HCT116 (cell line): Measurements from ENCODE around the gene SLC34A1. TPM values are rescaled to one million over a fixed set of nuclear protein-coding genes. Genes with fewer than 3 reads are reported as not detected.
"Not testable (repeated sequence)": the region's sequence is repeated elsewhere in the genome, so short reads cannot be mapped to it uniquely, and the experiment has no call there.

Experiments used
- ATAC-seq: fragments of 200-7000 bp; cut with Tn5 transposase; 2 replicates; pipeline ENCODE4 v1.9.1; 2020; ENCODE audit warnings: mild to moderate bottlenecking, moderate library complexity
- BruUV-seq: library from RNA; stranded (reverse); fragments of 400-500 nt; replicated peaks from 2 replicates; lab custom pipeline; 2021; lab: Mats Ljungman, UMichigan
- CTCF ChIA-PET: fragments of 300-600 bp; sonication (Branson Sonifier 250); formaldehyde crosslinking; loops from one replicate; lab custom pipeline; 2021; ENCODE audit warnings: antibody characterized with exemption; lab: Charles Lee
- POLR2A ChIA-PET: fragments of 300-600, 350-600 bp; sonication (Branson Sonifier 250); formaldehyde crosslinking; loops from one replicate; lab custom pipeline; 2021; ENCODE audit warnings: antibody characterized with exemption; lab: Charles Lee
- RAD21 ChIA-PET, 2 experiments: fragments of 300-600 bp; sonication (Branson Sonifier 250); formaldehyde crosslinking; loops; one replicate each; lab custom pipeline; 2023; ENCODE audit warnings: low total read pairs in 2 of 2; ENCODE audit not compliant: uncharacterized antibody in 2 of 2, unreplicated experiment in 2 of 2, low non-redundant PET in 1 of 2; lab: Charles Lee
- DNase-seq: peaks from one replicate; pipeline ENCODE4 v3.0.0-alpha.2; 2010; ENCODE audit warnings: low read depth, low spot score
- H2AFZ ChIP-seq: fragments of 200-600 bp; shearing (Covaris generic), sonication (generic); 2 replicates; pipeline ENCODE4 v1.6.1; 2017; ENCODE audit warnings: low read depth, mixed run types, mixed read lengths, antibody characterized with exemption, low read length; ENCODE audit not compliant: poor library complexity, severe bottlenecking
- H3K27ac ChIP-seq: 2 replicates; pipeline ENCODE4 v1.5.1; 2012; ENCODE audit warnings: low read depth, low read length
- H3K27me3 ChIP-seq: fragments of 200-600 bp; sonication (generic); 2 replicates; pipeline ENCODE4 v1.6.1; 2016; ENCODE audit warnings: mixed run types, low read length, mixed read lengths; ENCODE audit not compliant: insufficient read depth
- H3K36me3 ChIP-seq, 2 experiments: fragments of 200-500 bp in 1 of 2; fragments of 200-600 bp in 1 of 2; sonication (Bioruptor generic) in 1 of 2; sonication (generic) in 1 of 2; 2 replicates each; pipeline versions ENCODE4 v1.5.1 to v1.6.1; 2014 to 2016; ENCODE audit warnings: low read length in 2 of 2, inconsistent platforms in 1 of 2, mixed read lengths in 1 of 2, mixed run types in 1 of 2; ENCODE audit not compliant: insufficient read depth in 2 of 2, control insufficient read depth in 1 of 2
- H3K4me1 ChIP-seq, 2 experiments: fragments of 200-600 bp in 1 of 2; sonication (generic) in 1 of 2; 2 replicates each; pipeline versions ENCODE4 v1.5.1 to v1.6.1; 2012 to 2017; ENCODE audit warnings: low read length in 2 of 2, inconsistent platforms in 1 of 2, mild to moderate bottlenecking in 1 of 2, mixed read lengths in 1 of 2, mixed run types in 1 of 2, moderate library complexity in 1 of 2; ENCODE audit not compliant: insufficient read depth in 2 of 2, control insufficient read depth in 1 of 2
- H3K4me2 ChIP-seq: fragments of 200-600 bp; sonication (generic); 2 replicates; pipeline ENCODE4 v1.6.1; 2017; ENCODE audit warnings: mixed run types, low read length, mixed read lengths
- H3K4me3 ChIP-seq, 2 experiments: fragments of 200-600 bp in 1 of 2; sonication (generic) in 1 of 2; replicated peaks in 1 of 2; 2 replicates each; pipeline ENCODE4 v1.5.1; 2011 to 2016; ENCODE audit warnings: low read length in 2 of 2, control low read depth in 1 of 2, low read depth in 1 of 2, mild to moderate bottlenecking in 1 of 2, mixed read lengths in 1 of 2, mixed run types in 1 of 2
- H3K79me2 ChIP-seq: fragments of 200-600 bp; sonication (generic); 2 replicates; pipeline ENCODE4 v1.6.1; 2017; ENCODE audit warnings: mild to moderate bottlenecking, mixed run types, low read length, moderate library complexity, mixed read lengths; ENCODE audit not compliant: insufficient read depth
- H3K9ac ChIP-seq: fragments of 200-600 bp; sonication (generic); 2 replicates; pipeline ENCODE4 v1.6.1; 2016; ENCODE audit warnings: low read length, mixed read lengths
- H3K9me2 ChIP-seq: fragments of 200-600 bp; sonication (generic), shearing (Covaris generic); 2 replicates; pipeline ENCODE4 v1.6.1; 2017; ENCODE audit warnings: mixed run types, mild to moderate bottlenecking, moderate library complexity; ENCODE audit not compliant: insufficient read depth
- H3K9me3 ChIP-seq, 2 experiments: fragments of 200-500 bp in 1 of 2; fragments of 200-600 bp in 1 of 2; sonication (Bioruptor generic) in 1 of 2; sonication (generic) in 1 of 2; 2 replicates each; pipeline ENCODE4 v1.6.1; 2014 to 2017; ENCODE audit warnings: low read length in 2 of 2, mixed read lengths in 2 of 2, inconsistent platforms in 1 of 2, low read depth in 1 of 2, mild to moderate bottlenecking in 1 of 2, mixed run types in 1 of 2, moderate library complexity in 1 of 2; ENCODE audit not compliant: control insufficient read depth in 1 of 2, insufficient read depth in 1 of 2
- H4K20me1 ChIP-seq: fragments of 200-600 bp; sonication (generic), shearing (Covaris generic); 2 replicates; pipeline ENCODE4 v1.6.1; 2017; ENCODE audit warnings: mixed run types, mild to moderate bottlenecking, moderate library complexity; ENCODE audit not compliant: insufficient read depth
- CBX3 ChIP-seq: IDR thresholded peaks from 2 replicates; pipeline ENCODE4 v1.6.1; 2012; ENCODE audit warnings: low read depth
- ELF1 ChIP-seq: IDR thresholded peaks from 2 replicates; pipeline ENCODE4 v1.6.1; 2012; ENCODE audit warnings: low read depth, borderline replicate concordance
- JUND ChIP-seq: IDR thresholded peaks from 2 replicates; pipeline ENCODE4 v1.6.1; 2012
- POLR2A ChIP-seq: IDR thresholded peaks from 2 replicates; pipeline ENCODE4 v1.7.0; 2011; ENCODE audit warnings: borderline replicate concordance; ENCODE audit not compliant: insufficient read depth, insufficient read length; ENCODE audit errors: extremely low read depth
- SP1 ChIP-seq: IDR thresholded peaks from 2 replicates; pipeline ENCODE4 v1.6.1; 2012; ENCODE audit warnings: low read depth
- TCF7L2 ChIP-seq: IDR thresholded peaks from 2 replicates; pipeline ENCODE4 v1.7.0; 2011; ENCODE audit warnings: borderline replicate concordance, inconsistent platforms; ENCODE audit not compliant: insufficient read depth, insufficient read length; ENCODE audit errors: extremely low read depth
- intact Hi-C: fragments of 100-400 bp; cut with micrococcal nuclease; formaldehyde crosslinking; loops from 2 replicates; pipeline ENCODE4 v1.10.0; 2022
- total RNA-seq: library from RNA; stranded (reverse); gene quantifications from one replicate; pipeline ENCODE4 v1.2.1, GENCODE V29; 2021; ENCODE audit not compliant: unreplicated experiment
- TF ChIP-seq, protein P1 (sequence below): IDR thresholded peaks from 2 replicates; pipeline ENCODE4 v1.6.1; 2012

SLC34A1 gene
- total RNA-seq, 1 experiment from 2014 or later = not detected

DNA sequence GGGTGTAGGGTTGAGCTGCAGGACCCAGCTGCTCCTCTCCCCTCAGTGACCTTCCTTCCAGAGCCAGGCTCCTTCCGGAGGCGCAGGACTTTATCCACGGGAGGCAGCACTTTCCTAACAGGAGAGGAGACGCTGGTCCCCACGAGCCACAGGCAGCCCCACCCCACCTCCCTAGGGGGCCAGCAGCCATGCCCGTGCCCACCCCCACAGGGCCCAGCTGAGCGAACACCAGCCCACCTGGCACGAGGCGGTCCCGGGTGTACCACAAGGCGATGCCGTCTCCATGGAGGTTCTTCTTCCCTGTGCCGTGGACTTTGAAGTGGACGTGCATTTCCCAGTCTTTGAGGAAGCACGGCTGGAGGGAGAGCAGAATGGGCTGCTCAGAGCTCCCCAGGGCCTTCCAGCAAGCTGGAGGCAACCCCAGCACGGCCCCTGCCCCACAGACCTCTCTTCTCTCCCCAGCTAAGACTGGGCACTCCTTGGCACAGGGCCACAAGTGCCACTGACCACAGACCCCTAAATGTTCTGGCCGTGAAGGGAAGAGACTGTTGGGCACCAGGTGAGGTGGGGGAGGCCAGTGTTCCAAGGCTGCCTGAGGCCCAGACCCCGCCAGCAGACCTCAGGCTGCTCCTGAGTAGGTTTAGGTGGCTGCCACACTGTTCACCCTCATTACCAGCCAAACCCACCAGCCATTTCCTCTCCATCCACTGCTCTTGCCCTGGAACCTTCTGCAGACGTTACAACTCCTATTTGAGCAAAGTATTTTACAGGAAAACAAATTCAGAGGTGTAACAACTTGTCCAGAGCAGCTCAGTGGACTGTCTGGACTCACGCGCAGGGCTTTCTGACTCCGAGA, 45.8 kb upstream of the SLC34A1 start:
- no peaks in the 10 kb centered on the region for H3K9me3 ChIP-seq
- no peak for DNase-seq
- no peaks in the 10 kb centered on the region for H4K20me1 ChIP-seq
- no peak overlapping the region for H3K9ac ChIP-seq
- peaks cover 28 to 35% of the 10 kb centered on the region in 2 experiments; a peak in 3 of 4 replicates for H3K36me3 ChIP-seq
- no peak overlapping the region for H3K4me3 ChIP-seq
- BruUV-seq = no TSS peak
- intact Hi-C loops = no loop called here
- ChIA-PET POLR2A (interaction anchor here (1.2 kb wide), 1 partner anchor 13 kb away, joined by 3 read pairs; the partner anchor contains the start of gene LMAN2), RAD21 (no interaction called here), CTCF (no interaction called here)
- no peak overlapping the region for H3K4me2 ChIP-seq
- H2AFZ ChIP-seq = no peak overlapping the region
- no peaks in the 10 kb centered on the region for H3K27me3 ChIP-seq
- no peak for ATAC-seq
- H3K4me1 ChIP-seq = no peaks in the 10 kb centered on the region
- H3K27ac ChIP-seq = no peak overlapping the region; the same call in 1 of the 2 replicates
- no peaks in the 10 kb centered on the region for H3K9me2 ChIP-seq
- H3K79me2 ChIP-seq = peaks cover 35% of the 10 kb centered on the region
- TF ChIP-seq JUND (no peak), TCF7L2 (no peak), ELF1 (no peak)
- TF ChIP-seq, protein P1, sequence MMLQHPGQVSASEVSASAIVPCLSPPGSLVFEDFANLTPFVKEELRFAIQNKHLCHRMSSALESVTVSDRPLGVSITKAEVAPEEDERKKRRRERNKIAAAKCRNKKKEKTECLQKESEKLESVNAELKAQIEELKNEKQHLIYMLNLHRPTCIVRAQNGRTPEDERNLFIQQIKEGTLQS = no peak

DNA sequence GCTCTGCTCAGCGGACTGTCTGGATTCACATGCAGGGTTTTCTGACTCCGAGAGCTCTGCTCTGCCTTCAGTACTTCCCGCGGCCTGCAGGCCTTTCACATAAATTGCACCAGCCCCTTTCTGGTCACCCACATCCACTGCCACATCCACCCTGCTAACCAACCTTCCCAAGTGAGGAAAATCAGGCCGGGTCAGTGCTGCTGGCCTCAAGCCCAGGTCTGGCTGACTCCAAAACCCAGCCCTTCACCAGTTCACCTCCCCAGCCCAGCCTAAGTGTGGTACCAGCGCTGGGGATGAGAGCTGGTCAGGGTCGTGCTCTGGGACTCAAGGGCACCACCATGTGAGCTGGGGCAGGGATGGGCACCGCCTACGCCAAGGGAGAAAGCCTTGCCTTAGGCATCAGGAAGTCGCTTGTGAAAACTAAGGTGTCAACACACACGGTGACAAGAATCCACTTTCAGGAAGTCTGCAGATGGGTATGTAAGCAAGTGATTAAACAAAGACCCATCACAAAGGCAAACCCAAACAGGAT, 45.1 kb upstream of the SLC34A1 start:
- Histone ChIP-seq H3K79me2 (peaks cover 41% of the 10 kb centered on the region), H3K4me2 (no peak overlapping the region), H3K27ac (no peak overlapping the region; the same call in 1 of the 2 replicates), H3K4me3 (no peak overlapping the region), H3K27me3 (no peaks in the 10 kb centered on the region), H2AFZ (no peak overlapping the region), H3K4me1 (no peaks in the 10 kb centered on the region), H3K9me2 (no peaks in the 10 kb centered on the region), H3K9me3 (no peaks in the 10 kb centered on the region), H3K9ac (no peak overlapping the region), H4K20me1 (no peaks in the 10 kb centered on the region), H3K36me3 (peaks cover 22 to 30% of the 10 kb centered on the region in 2 experiments; a peak in 3 of 4 replicates)
- RAD21 ChIA-PET = no interaction called here
- intact Hi-C loops = no loop called here
- no peak for DNase-seq
- POLR2A ChIA-PET = interaction anchor here (1.2 kb wide), 1 partner anchor 13 kb away, joined by 3 read pairs; the partner anchor contains the start of gene LMAN2
- BruUV-seq = no TSS peak
- ATAC-seq = no peak
- CTCF ChIA-PET = no interaction called here
- no peak for TF ChIP-seq CBX3
- no peak for TF ChIP-seq POLR2A
- TF ChIP-seq JUND = no peak
- TF ChIP-seq SP1 = no peak

DNA sequence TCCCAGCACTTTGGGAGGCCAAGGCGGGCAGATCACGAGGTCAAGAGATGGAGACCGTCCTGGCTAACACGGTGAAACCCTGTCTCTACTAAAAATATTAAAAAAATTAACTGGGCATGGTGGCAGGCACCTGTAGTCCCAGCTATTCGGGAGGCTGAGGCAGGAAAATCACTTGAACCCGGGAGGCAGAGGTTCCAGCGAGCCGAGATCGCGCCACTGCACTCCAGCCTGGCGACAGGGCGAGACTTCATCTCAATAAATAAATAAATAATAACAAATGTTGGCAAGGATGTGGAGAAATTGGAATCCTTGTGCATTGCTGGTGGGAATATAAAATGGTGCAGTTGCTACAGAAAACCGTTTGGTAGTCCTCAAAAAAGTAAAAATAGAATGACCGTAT, 41.2 kb upstream of the SLC34A1 start:
- peaks cover 12 to 20% of the 10 kb centered on the region in 2 experiments; a peak in 3 of 4 replicates for H3K36me3 ChIP-seq
- CTCF ChIA-PET = not testable (repeated sequence)

More for the DNA sequence above, 41.2 kb upstream of the SLC34A1 start:
- H2AFZ ChIP-seq, H3K4me1 ChIP-seq, intact Hi-C loops, H3K9me2 ChIP-seq, H3K9ac ChIP-seq, RAD21 ChIA-PET, H3K9me3 ChIP-seq, H3K27ac ChIP-seq, DNase-seq, BruUV-seq, H3K4me2 ChIP-seq, ATAC-seq, H4K20me1 ChIP-seq, H3K4me3 ChIP-seq, H3K27me3 ChIP-seq: not testable (repeated sequence)
- POLR2A ChIA-PET = interaction anchor here (1.4 kb wide), 1 partner anchor 9 kb away, joined by 3 read pairs; the partner anchor contains the start of gene LMAN2
- peaks cover 77% of the 10 kb centered on the region for H3K79me2 ChIP-seq
